ENCODE data around the gene HDAC4.

Gene HDAC4

DNA sequence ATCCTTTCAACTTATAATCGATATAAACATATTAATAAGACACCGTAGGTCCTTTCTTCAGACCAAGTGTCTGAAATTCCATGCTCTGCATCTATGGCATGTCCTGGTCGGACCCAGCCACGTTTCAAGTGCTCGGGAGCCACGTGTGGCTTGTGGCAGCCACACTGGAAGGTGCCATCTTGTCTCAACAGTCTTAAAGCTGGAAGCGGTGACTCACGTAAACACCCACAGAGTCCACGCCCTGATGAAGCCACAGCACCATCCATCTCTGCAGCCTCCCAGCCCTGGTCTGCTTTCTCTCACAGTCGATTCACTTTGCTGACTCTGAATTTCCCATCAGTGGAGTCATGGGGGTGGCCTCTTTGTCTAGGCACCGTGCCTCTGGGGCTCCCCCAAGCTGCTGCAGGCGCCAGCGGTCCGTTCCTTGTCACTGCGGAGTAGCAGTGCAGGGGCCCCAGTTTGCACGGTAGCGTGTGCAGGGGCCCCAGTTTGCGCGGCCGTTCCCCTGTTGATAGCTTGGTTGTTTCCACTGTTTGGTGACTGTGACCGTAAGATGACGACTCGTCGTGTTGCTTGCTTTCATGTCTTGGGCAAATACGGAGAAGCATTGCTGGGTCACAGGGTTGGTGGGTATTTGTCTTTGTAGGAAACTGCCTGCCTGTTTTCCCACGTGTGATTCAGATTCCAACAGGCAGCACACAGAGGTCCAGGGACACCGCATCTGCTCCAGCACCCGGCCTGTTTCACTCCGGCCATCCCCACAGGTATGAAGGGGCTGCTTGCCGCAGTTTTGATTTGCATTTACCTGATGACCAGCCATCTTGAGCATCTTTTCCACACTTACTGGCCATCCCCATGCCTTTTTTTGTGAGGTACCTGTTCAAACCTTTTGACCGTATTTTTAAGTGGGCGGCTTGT is 240.3 kb downstream of the HDAC4 start:
- no peak for DNase-seq

DNA sequence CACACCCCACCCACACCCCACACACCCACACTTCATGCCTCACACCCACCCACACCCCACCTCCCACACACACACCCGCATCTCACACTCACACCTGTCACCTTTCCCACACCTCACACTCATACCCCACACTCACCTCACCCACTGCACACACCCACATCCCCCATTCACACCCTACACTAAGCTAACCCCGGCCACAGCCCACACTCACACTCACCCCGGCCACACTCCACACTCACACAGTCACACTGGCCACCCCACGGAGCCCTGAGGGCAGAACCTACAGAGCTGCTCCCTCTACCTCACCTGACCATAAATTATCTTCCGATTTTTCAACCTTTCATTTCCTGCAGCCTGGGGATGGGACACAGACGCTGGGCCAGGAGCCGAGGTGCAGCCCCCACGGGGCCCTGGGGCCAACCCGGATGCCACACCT is 241.3 kb downstream of the HDAC4 start:
- no peak for DNase-seq

DNA sequence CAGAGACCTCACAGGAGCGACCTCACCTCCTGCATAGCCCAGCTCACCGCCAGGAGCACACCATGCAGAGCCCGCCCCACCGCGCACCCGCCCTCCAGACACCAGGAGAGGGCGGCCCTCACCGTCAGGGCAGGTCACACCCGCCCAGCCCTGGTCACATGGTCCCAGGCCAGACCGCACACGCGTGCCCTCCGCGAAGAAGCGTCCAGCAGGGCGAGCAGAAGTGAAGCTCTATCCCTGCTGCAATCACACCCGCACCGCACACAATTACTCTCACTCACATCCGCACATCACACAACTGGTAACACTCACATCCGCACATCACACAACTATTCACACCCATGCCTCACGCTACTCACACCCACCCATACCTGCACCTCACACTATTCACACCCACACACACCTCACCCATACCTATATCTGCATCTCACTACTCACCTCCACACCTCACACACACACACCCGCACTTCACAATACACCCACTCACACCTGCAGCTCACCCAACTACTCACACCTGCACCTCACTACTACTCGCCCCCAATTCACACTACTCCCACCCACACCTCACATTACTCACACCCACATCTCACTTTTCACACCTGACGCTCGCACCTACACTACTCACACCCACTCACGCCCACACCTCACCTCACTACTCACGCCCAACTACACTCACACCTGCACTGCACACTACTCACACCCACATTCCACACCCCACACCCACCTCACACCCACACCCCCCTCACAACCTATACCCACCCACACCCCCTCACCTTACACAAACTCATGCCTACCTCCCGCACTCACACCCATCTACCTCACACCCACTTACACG is 242.0 kb downstream of the HDAC4 start:
- DNase-seq = no peak

DNA sequence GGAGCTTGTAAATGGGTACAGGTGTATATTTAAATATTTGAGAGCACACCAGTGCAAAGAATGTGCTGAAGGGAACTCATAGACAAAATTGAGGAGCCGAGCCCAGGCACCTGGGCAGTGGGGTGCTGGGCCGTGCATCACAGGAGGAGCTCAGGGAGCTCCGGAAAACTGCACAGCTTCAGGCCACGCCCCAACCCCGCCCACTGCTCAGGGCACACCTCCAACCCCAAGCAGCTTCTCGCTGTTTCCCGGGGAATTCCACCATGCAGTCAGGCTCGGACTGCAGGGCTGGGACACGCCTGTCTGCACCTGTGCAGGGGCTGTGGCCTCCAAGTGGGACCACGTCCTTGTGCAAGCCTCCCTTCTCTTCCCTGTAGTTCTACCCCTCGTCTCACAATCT is 243.0 kb downstream of the HDAC4 start:
- no peak for DNase-seq

DNA sequence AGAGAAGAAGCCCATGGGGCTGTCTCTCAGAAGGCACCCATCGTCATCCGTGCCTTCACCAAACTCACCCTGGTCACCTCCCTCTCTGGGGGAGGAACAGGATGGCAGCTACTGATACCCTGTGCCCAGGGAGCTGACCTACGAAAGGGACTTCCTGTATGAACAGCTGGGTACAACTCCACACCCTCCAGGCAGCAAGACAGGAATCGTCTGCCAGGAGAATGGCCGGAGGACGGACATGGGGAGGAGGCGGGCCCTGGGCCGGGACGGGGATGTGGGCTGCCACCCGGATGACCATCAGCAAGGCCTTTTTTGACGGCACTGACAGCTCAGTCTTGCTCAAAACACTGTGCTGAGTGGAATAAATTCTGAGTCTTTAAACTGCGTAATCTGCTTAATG is 243.6 kb downstream of the HDAC4 start:
- DNase-seq = no peak

DNA sequence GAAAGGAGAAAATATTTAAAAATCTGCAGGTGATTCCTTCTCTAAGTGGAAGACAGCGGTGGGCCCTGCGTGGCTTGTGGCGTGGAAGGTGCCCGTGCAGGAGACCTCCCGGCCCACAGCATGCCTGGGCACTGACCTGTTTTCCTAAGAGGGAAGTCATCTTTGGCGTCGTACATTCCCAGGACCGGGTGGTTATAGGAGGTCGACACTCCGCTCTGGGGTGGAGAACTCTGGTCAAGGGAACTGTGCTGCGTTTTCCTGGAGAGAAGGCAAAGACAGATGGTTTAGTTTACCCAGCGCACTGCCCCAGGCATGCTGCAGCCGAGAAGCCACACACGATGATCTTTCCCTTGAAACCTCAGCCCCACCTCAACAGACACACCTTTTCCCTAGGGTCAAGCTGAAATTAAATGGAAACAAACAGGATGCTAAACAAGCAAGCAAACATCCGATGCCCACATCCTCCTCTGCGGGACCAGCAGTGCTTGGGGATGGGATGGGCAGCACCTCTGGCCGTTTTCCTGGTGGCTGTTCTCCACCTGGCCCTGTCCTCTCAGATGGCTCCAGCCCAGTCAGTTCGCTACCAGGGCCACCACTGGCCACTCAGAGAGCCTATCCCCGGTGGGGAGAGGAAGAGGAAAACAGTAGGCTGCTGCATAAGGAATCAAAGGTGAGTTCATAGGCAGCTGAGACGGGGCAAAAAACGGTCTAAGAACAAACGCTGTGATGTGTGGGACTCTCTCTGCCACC is 244.1 kb downstream of the HDAC4 start:
- no peak for DNase-seq

DNA sequence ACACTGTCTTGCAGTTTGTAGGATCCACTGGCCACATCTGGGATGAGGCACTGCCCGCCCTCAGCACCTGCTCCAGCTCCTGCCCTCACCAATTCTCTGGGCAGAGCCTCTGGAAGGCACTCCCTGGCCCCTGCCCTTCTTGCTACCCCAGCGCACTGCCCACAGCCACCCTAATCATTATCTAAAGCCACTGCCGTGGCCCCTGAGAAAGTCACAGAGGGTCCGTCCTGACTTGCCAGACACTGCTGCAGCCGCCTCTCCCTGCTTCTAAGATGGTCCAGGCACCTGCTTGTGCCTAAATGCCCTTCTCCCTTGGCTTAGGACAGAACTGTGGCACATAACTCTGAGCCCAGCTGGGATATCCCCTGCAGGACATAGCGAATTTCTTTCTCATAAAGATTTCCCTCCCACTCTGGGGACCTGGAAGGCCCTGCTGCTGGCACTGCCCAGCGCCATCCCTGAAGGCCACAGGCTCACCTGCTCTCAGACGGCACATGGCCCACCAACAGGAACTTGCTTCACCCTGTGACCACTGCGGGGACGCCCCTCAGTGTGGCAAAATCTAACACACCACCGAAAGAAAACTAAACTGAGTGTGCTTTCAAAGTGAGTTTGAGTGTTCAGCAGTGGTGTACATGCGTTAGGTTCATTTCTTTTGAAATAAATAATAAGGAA is 244.9 kb downstream of the HDAC4 start:
- no peak for DNase-seq

DNA sequence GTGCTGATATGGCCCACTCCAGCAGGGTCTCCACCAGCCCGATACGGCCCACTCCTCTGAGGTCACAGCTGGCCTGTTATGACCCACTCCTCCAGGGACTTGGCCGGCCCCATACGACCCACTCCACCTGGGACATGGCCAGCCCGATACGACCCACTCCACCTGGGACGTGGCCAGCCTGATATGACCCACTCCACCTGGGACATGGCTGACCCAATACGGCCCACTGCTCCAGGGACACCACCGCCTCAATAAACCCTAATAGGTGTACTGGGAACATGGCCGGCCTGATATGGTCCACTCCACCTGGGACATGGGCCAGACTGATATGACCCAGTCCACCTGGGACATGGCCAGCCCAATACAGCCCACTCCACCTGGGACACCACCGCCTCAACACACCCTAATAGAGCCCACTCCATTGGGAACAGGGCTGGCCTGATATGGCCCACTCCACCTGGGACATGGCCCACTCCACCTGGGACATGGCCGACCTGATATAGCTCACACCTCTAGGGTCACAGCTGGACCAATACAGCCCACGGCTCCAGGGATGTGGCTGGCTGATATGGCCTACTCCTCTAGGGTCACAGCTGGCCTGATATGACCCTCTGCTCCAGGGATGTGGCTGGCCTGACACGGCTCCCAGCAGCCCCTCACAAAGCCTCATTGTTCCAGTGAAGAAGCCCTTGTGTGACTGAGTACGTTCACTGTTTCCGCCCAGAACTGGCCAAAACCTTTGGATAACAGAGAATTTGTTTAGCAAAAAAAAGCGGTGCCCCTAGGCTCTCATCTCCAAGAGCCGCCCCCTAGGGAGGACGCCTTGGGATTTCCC is 245.6 kb downstream of the HDAC4 start:
- DNase-seq = no peak

DNA sequence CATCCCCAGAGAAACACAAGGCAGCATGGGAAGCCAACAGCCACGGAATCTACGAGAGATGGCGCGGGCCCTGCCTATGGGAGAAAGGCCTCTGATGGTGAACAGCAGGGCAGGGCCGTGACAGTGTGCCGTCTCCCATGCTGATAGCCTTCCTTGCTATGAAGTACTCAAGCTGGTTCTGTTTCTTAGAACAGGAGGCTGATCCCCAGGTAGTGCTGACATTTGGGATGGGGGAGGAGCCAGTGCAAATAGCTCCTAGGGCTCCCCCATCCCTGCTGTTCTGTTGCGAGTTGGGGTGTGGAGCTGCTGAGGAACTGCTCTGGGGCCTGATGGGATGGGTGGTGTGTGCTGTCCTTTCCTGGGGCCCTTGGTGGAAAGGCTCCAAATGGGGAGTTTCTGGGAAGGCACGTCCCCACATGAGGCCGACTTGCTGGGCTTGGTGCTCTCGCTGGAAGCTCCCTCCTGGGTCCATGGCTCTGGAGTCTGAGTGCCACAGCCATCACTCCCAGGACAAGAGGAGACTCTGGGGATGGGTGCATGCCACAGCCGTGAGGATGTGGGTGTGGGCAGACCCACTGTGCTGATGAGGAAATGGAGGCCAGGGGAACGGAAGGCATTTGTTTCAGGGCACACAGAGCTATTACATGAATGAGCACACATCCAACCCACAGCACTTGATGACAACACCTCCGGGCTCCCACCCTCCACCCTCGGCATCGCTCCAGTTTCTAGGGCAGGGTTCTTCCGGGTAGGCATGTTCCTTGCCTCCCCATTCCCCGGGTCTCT is 246.8 kb downstream of the HDAC4 start:
- no peak for DNase-seq

DNA sequence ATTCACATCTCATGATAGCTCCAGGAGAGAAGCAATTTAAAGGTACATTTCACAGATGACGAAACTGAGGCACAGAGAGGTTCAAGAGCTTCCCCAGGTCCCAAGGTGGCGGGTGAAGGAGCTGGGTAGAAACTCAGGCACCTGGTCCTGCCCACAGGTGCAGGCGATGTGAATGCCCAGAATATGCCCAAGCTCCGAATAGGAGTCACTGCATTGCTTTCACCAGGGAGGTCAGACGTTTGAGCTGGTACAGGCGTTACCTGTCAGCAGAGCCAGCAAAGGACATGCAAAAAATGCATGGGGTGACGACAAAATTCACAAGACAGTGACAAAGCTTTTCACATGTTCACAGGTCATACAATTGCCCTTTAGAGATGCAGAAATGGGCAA is 247.9 kb downstream of the HDAC4 start:
- DNase-seq = no peak

DNA sequence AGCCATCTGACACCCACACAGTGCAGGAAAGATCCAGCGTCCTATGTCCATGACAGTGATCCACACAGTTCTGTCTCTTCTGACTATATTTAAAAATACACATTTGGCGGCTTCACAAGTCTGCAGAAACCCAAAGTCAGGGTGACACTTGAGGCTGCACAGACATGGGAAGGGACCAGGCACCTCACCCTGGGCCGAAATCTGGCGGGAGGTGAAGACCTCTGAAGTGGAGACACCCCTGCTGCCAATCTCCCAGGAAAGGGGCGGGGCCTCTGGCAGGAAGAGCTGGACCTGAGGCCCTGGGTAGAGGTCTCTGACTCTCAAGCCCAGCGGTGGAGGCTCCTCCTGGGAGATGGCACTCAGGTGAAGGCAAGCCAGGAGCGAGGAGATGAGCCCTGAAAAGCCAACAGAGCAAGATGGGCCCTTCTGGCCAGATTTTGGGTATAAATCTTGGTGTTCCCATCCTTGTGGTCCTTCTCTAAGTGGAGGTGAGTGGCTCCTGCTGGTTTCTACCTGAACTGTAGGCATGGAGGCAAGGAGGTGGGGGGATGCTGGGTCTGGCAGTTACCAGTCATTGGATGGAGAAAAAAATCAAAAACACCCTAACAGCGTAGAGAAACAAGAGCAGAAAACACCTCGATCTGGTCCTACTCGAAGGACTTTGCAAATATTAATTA is 248.4 kb downstream of the HDAC4 start:
- no peak for DNase-seq

DNA sequence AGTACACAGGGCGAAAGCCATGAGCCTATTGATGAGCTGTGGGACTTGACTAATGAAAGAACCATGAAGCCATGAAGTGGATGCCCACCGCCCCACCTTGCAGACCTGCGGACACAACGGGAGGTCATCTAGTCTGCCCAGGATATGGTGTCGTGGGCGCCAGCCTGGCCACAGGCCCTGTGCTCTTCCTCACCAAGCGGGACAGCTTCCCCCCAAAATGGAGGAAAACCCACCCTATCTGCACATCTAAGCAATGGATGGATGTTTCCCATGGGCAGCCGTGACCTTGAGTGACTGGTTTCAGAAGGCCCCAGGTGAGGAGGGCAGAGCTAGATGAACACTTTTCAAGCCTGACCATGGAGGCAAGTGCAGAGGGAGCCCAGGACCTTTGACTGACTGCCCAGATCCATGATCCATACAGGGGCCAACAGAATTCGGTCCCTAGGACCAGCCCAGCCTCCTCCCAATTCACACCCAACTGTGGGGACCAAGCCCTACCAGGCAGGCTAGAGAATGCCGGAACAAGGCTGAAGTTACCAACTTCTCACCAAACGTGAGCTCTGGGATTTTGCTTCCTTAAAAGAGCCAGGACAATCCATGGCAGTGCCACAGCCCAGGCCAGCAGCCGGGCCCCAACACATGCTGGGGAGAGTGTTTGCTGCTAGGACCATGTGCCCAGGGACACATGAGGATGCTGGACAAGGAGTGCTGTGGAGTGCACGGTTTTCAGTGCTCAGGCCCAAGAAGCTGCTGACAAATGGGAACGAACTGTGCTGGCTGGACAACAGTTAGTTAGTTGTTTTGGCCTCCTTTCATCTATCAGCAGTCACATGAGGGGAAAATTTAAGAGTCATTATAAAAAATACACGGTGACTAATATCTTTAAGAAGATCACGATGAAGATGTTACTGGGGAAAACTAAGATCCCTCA is 249.4 kb downstream of the HDAC4 start:
- no peak for DNase-seq

DNA sequence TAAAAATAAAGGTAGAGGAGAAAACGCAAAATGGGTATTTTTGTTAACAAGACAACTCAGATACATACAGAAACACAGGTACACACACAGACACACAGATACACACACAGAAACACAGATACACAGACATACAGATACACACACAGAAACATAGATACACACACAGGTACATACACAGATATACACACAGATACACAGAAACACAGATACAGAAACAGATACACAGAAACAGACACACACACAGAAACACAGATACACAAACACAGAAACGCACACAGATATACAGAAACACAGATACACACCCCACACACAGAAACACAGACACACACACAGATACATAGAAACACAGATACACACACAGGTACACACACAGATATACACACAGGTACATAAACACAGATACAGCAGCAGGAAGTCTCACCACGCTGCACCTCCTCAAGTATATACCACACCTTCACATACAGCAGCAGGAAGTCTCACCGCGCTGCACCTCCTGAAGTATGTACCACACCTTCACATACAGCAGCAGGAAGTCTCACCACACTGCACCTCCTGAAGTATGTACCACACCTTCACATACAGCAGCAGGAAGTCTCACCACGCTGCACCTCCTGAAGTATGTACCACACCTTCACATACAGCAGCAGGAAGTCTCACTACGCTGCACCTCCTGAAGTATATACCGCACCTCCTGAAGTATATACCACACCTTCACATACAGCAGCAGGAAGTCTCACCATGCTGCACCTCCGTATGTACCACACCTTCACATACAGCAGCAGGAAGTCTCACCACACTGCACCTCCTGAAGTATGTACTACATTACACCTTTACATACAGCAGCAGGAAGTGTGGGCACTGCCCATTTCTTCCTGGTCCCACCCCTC is 250.5 kb downstream of the HDAC4 start:
- DNase-seq = peak; percentile 2

DNA sequence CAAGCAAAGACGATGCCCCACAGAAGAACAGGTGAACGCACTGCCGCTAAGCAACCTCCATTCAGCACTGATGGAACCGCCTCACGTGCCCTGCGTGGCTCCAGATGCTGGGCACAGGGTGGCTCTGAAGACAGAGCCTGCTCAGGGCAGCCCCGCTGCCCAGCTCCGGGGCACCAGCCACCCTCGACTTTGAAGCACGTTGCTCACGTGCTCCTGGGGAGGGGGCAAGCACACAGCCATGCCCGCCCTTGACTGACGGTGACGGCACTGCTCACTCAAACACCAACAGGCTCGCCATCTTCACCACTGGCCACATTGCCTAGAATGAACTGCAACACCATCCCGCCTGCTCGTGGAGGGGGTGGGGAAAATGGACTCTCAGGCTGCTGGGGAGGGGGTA is 251.3 kb downstream of the HDAC4 start:
- DNase-seq = no peak

DNA sequence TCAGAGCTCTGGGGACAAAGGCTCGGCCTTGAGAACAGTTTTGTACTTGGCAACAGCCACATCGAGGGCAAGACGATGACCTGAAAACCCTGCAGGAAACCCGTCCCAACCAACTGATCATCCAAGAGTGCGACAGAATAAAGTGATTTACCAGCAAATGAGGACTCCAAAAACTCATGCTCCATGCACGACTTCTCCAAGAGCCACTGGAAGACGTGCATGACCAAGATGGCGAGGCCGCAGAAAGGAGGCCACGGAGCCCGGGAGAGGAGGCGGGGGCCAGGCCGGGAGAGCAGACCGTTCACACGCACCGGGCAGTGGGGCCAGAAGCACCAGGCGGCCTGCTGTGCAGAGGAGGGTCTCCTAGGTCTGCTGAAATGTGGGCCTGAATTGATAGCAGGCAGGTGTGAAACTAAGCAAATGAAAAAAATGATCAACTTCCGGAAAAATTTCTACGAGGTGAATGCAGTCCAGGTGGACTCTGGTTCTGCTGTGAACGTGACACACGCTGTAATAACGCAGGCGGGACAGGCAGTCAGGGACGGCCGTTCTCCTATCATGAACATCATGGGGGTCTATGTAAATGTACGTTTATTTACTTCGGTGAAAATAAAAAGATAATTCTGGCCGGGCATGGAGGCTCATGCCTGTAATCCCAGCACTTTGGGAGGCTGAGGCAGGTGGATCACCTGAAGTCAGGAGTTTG is 252.2 kb downstream of the HDAC4 start:
- no peak for DNase-seq

DNA sequence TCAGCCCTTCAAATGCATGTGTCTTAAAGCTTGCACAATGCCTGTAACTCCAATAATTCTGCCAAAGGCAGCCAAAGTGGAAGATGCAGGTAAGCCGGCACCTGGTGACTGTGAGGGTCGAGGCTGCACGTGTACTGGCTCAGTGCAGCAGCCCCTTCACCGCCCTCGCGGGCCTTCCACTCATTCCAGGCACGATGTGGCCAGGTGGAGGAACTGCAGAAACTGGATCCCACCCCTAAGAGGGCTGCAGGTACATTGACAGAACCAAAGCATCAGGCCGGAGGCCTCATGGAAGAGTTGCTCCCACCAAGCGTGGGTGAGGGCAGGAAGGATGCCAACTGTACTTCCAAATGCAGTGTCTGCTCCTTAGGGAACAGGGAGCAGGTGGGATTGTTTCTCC is 253.4 kb downstream of the HDAC4 start:
- DNase-seq = no peak

DNA sequence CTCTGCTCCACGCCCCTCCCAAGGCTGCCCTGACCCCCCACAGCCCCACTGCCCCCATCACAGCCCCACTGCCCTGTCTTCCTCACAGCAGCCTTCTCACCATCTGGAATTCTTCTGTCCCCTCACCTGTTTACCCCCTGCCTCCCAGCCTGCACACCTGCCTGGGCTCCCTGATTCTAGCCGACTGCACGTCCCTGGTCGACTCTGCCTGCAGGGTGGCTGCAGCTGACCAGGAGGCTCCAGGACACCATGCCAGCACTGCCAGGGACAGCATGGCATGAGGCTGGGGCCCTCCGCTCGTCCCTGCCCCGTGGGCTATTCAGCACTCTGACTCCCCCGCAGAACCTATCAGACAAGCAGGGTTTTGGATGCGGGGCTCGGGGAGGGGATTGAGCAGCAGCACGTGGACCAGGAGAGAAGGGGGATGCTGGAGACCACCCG is 254.1 kb downstream of the HDAC4 start:
- no peak for DNase-seq

Measured in activated CD4-positive, alpha-beta T cell treated with anti-CD3 and anti-CD28 coated beads, Interleukin-10, Interleukin-2, amounts not matched to agents 100 ng/mL and 50 ng/mL, durations not matched to agents 16 hours and 8 hours (primary cell).